ENCODE results near the gene VWA3B.

DNA sequence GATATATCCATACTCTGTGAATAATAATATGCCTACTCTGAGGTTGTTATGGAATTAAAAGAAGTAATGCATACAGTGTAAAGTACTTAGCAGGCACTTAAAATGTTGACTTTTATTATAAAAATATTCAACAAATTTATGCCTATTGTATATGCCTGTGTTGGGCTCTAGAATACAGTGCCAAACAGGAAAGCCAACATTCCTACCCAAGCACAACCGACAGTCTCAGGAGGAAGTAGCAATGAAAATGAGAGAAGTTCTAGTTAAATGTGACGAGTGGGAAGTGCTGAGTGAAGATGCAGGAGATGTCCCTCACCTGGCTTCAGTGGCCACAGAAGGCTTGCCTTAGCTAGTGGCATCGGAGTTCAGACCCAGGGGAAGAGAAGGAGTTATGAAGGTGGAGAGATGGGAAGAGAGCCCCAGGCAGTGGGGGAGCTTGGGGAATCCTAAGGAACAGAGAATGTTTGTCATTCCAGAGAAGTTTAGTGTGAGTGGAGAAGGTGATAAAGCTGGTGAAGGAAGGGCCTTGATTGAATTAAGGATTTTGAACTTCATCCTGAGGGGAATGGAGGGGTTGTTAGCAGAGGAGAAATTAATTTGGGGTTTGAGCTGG is 153.9 kb downstream of the VWA3B start:
- TF ChIP-seq, protein P1, sequence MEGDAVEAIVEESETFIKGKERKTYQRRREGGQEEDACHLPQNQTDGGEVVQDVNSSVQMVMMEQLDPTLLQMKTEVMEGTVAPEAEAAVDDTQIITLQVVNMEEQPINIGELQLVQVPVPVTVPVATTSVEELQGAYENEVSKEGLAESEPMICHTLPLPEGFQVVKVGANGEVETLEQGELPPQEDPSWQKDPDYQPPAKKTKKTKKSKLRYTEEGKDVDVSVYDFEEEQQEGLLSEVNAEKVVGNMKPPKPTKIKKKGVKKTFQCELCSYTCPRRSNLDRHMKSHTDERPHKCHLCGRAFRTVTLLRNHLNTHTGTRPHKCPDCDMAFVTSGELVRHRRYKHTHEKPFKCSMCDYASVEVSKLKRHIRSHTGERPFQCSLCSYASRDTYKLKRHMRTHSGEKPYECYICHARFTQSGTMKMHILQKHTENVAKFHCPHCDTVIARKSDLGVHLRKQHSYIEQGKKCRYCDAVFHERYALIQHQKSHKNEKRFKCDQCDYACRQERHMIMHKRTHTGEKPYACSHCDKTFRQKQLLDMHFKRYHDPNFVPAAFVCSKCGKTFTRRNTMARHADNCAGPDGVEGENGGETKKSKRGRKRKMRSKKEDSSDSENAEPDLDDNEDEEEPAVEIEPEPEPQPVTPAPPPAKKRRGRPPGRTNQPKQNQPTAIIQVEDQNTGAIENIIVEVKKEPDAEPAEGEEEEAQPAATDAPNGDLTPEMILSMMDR (IDR thresholded peaks at IDR 0.05), result no peak
- no peak for TF ChIP-seq POLR2A (IDR thresholded peaks at IDR 0.05)

All from esophagus squamous epithelium (tissue), 4 donors.